GM21360 (cell line): ENCODE data around the gene GNAT2.

Experiments used
- ATAC-seq: cut with Tn5 transposase; IDR thresholded peaks from one replicate; pipeline ENCODE4 v1.9.1; 2021; ENCODE audit warnings: mild to moderate bottlenecking, moderate library complexity; ENCODE audit not compliant: unreplicated experiment

The GNAT2 gene

GRCh38 chr1:109628540-109629321 lies 9.3 kb upstream of the GNAT2 start:
- ATAC-seq: no peak

- no peak for ATAC-seq
Measured at GRCh38 chr1:109627692-109628399, 8.4 kb upstream of the GNAT2 start.

GRCh38 chr1:109626682-109627408 lies 7.4 kb upstream of the GNAT2 start:
- ATAC-seq: no peak

- no peak for ATAC-seq
Measured at GRCh38 chr1:109625601-109626560, 6.5 kb upstream of the GNAT2 start.

- ATAC-seq: no peak
Measured at GRCh38 chr1:109625176-109625575, 5.8 kb upstream of the GNAT2 start.

GRCh38 chr1:109624201-109625010 lies 5.0 kb upstream of the GNAT2 start:
- ATAC-seq: no peak

- ATAC-seq: no peak
Measured at GRCh38 chr1:109623601-109624161, 4.3 kb upstream of the GNAT2 start.

GRCh38 chr1:109622895-109623294 lies 3.5 kb upstream of the GNAT2 start:
- no peak for ATAC-seq

GRCh38 chr1:109622137-109622892 lies 2.9 kb upstream of the GNAT2 start:
- ATAC-seq: no peak

GRCh38 chr1:109621379-109622136 lies 2.1 kb upstream of the GNAT2 start:
- no peak for ATAC-seq

- ATAC-seq: peak; percentile 60
Measured at GRCh38 chr1:109620841-109621286, 1.4 kb upstream of the GNAT2 start.

GRCh38 chr1:109620401-109620791 lies 980 bp upstream of the GNAT2 start:
- ATAC-seq: no peak

- no peak for ATAC-seq
Measured at GRCh38 chr1:109618661-109619575, 498 bp downstream of the GNAT2 start.

- ATAC-seq: no peak
Measured at GRCh38 chr1:109617291-109617801, 2.1 kb downstream of the GNAT2 start.

GRCh38 chr1:109616391-109616790 lies 3.0 kb downstream of the GNAT2 start:
- no peak for ATAC-seq

- no peak for ATAC-seq
Measured at GRCh38 chr1:109615879-109616278, 3.5 kb downstream of the GNAT2 start.
